NCI-H460 (cell line): ENCODE data around the gene MYBPHL. TPM values are rescaled to one million over a fixed set of nuclear protein-coding genes. Genes with fewer than 3 reads are reported as not detected.

Experiments
- total RNA-seq: library from RNA; depleted of rRNA; stranded (reverse); fragments of >200 nt; shearing (Covaris generic); gene quantifications from 2 replicates; pipeline ENCODE4 v1.2.3, GENCODE V29; 2014; rRNA removed

Gene MYBPHL
- total RNA-seq, 1 experiment from 2014 or later = not detected

Other genes starting within 250 kb of the MYBPHL start
- gene TAF13, start 231.0 kb downstream of the MYBPHL start, total RNA-seq = 47.7 and 72.5 TPM in 2 replicates
- gene TMEM167B, start 216.2 kb downstream of the MYBPHL start, total RNA-seq = 20.4 and 23.1 TPM in 2 replicates
- 0.12 and 0.23 TPM in 2 replicates for gene ELAPOR1, start 192.9 kb downstream of the MYBPHL start, total RNA-seq
- 384 and 411 TPM in 2 replicates for gene SARS1, start 93.1 kb downstream of the MYBPHL start, total RNA-seq
- gene CELSR2, start 57.5 kb downstream of the MYBPHL start, total RNA-seq = 2.7 and 3.8 TPM in 2 replicates
- 23.1 and 28.0 TPM in 2 replicates for gene PSRC1, start 23.9 kb downstream of the MYBPHL start, total RNA-seq
- 1.6 and 3.0 TPM in 2 replicates for gene SORT1, start 90.9 kb upstream of the MYBPHL start, total RNA-seq
- 85.5 and 98.2 TPM in 2 replicates for gene PSMA5, start 119.4 kb upstream of the MYBPHL start, total RNA-seq
- 0.05 TPM in 1 of 2 replicates, not detected in the other for gene SYPL2, start 159.5 kb upstream of the MYBPHL start, total RNA-seq
- 3.1 TPM in 2 replicates for gene ATXN7L2, start 176.9 kb upstream of the MYBPHL start, total RNA-seq
- gene CYB561D1, start 187.1 kb upstream of the MYBPHL start, total RNA-seq = 2.3 and 2.8 TPM in 2 replicates
- gene AMIGO1, start 202.7 kb upstream of the MYBPHL start, total RNA-seq = 1.2 and 1.4 TPM in 2 replicates
- gene GPR61, start 232.9 kb upstream of the MYBPHL start, total RNA-seq = 0.30 TPM in 1 of 2 replicates, not detected in the other
- 7.6 and 8.5 TPM in 2 replicates for gene GNAI3, start 241.6 kb upstream of the MYBPHL start, total RNA-seq